ENCODE results near the gene SPOPL. TPM values are rescaled to one million over a fixed set of nuclear protein-coding genes. Genes with fewer than 3 reads are reported as not detected.

SPOPL gene
- total and polyA plus RNA-seq, 7 experiments from 2014 or later, result 0.44 to 25.7 (median 12.2) TPM

GRCh38 chr2:138550172-138550571 lies 48.6 kb downstream of the SPOPL start:
- H3K27me3 ChIP-seq (ENCODE audit: control insufficient read depth in 2 of 2, insufficient read depth in 2 of 2, low read length in 2 of 2), result no peaks in the 10 kb centered on the region
- DNase-seq, result no peak
- intact Hi-C loops (cut with micrococcal nuclease), result no loop called here
- H3K9me3 ChIP-seq (ENCODE audit: control insufficient read depth in 2 of 3, low read length in 3 of 3), result no peaks in the 10 kb centered on the region
- H3K27ac ChIP-seq (ENCODE audit: low read depth, low read length), result no peak overlapping the region
- no peaks in the 10 kb centered on the region for H3K27me3 Mint-ChIP-seq
- no peak for ATAC-seq
- H3K27ac Mint-ChIP-seq, result no peak overlapping the region
- H3K36me3 Mint-ChIP-seq, result peaks cover 5 to 46% (median 39%) of the 10 kb centered on the region in 5 donors
- POLR2A ChIA-PET, result no interaction called here
- H3K4me1 ChIP-seq (ENCODE audit: control insufficient read depth in 2 of 2, insufficient read depth in 2 of 2, low read length in 2 of 2), result no peaks in the 10 kb centered on the region
- H3K4me3 ChIP-seq (ENCODE audit: low read length), result no peak overlapping the region
- H3K4me1 Mint-ChIP-seq, result peaks cover 0 to 14% (median 11%) of the 10 kb centered on the region in 7 donors
- CTCF ChIA-PET, result no interaction called here
- peaks cover 0 to 12% (median 0%) of the 10 kb centered on the region in 3 experiments for H3K36me3 ChIP-seq (ENCODE audit: control insufficient read depth in 2 of 3, insufficient read depth in 3 of 3, low read length in 3 of 3)
- no peak overlapping the region for H3K4me3 Mint-ChIP-seq
- peaks cover 0 to 3% (median 0%) of the 10 kb centered on the region in 11 donors for H3K9me3 Mint-ChIP-seq

- no peak overlapping the region for H3K4me3 Mint-ChIP-seq
- no peaks in the 10 kb centered on the region for H3K4me1 ChIP-seq (ENCODE audit: control insufficient read depth in 2 of 2, insufficient read depth in 2 of 2, low read length in 2 of 2)
- peaks cover 0 to 12% (median 0%) of the 10 kb centered on the region in 3 experiments for H3K36me3 ChIP-seq (ENCODE audit: control insufficient read depth in 2 of 3, insufficient read depth in 3 of 3, low read length in 3 of 3)
- peaks cover 0 to 3% (median 0%) of the 10 kb centered on the region in 11 donors for H3K9me3 Mint-ChIP-seq
- H3K27ac Mint-ChIP-seq, result peak overlapping the region in 1 of 9 donors; percentile 23
- no peaks in the 10 kb centered on the region for H3K9me3 ChIP-seq (ENCODE audit: control insufficient read depth in 2 of 3, low read length in 3 of 3)
- DNase-seq (no peak), ATAC-seq (no peak)
- no peak overlapping the region for H3K4me3 ChIP-seq (ENCODE audit: low read length)
- CTCF ChIA-PET, result no interaction called here
- peaks cover 0 to 14% (median 11%) of the 10 kb centered on the region in 7 donors for H3K4me1 Mint-ChIP-seq
- H3K36me3 Mint-ChIP-seq, result peaks cover 5 to 50% (median 39%) of the 10 kb centered on the region in 5 donors
- H3K27ac ChIP-seq (ENCODE audit: low read depth, low read length), result no peak overlapping the region
- POLR2A ChIA-PET, result no interaction called here
- intact Hi-C loops (cut with micrococcal nuclease), result no loop called here
- no peaks in the 10 kb centered on the region for H3K27me3 ChIP-seq (ENCODE audit: control insufficient read depth in 2 of 2, insufficient read depth in 2 of 2, low read length in 2 of 2)
- H3K27me3 Mint-ChIP-seq, result no peaks in the 10 kb centered on the region
Observed at GRCh38 chr2:138550670-138551287, 49.2 kb downstream of the SPOPL start.

GRCh38 chr2:138554123-138554522 lies 52.6 kb downstream of the SPOPL start:
- H3K27ac ChIP-seq (ENCODE audit: low read depth, low read length), result no peak overlapping the region
- ATAC-seq (no peak), DNase-seq (no peak)
- no peaks in the 10 kb centered on the region for H3K9me3 ChIP-seq (ENCODE audit: control insufficient read depth in 2 of 3, low read length in 3 of 3)
- H3K4me3 ChIP-seq (ENCODE audit: low read length), result no peak overlapping the region
- intact Hi-C loops (cut with micrococcal nuclease), result no loop called here
- H3K4me3 Mint-ChIP-seq, result no peak overlapping the region
- peaks cover 5 to 62% (median 49%) of the 10 kb centered on the region in 5 donors for H3K36me3 Mint-ChIP-seq
- peaks cover 0 to 3% (median 0%) of the 10 kb centered on the region in 11 donors for H3K9me3 Mint-ChIP-seq
- H3K27me3 ChIP-seq (ENCODE audit: control insufficient read depth in 2 of 2, insufficient read depth in 2 of 2, low read length in 2 of 2), result no peaks in the 10 kb centered on the region
- H3K27ac Mint-ChIP-seq, result no peak overlapping the region
- peaks cover 0 to 4% (median 1%) of the 10 kb centered on the region in 7 donors for H3K4me1 Mint-ChIP-seq
- no peaks in the 10 kb centered on the region for H3K27me3 Mint-ChIP-seq
- ChIA-PET CTCF (no interaction called here), POLR2A (no interaction called here)
- H3K36me3 ChIP-seq (ENCODE audit: control insufficient read depth in 2 of 3, insufficient read depth in 3 of 3, low read length in 3 of 3), result peaks cover 0 to 16% (median 1%) of the 10 kb centered on the region in 3 experiments
- H3K4me1 ChIP-seq (ENCODE audit: control insufficient read depth in 2 of 2, insufficient read depth in 2 of 2, low read length in 2 of 2), result no peaks in the 10 kb centered on the region

GRCh38 chr2:138559641-138560040 lies 58.1 kb downstream of the SPOPL start:
- H3K4me1 ChIP-seq (ENCODE audit: control insufficient read depth in 2 of 2, insufficient read depth in 2 of 2, low read length in 2 of 2), result no peaks in the 10 kb centered on the region
- no peak overlapping the region for H3K4me3 ChIP-seq (ENCODE audit: low read length)
- ChIA-PET CTCF (no interaction called here), POLR2A (no interaction called here)
- ATAC-seq (no peak), DNase-seq (no peak)
- Mint-ChIP-seq H3K4me1 (no peaks in the 10 kb centered on the region), H3K36me3 (peaks cover 0 to 59% (median 39%) of the 10 kb centered on the region in 5 donors), H3K27me3 (no peaks in the 10 kb centered on the region), H3K4me3 (no peak overlapping the region), H3K27ac (no peak overlapping the region), H3K9me3 (peaks cover 0 to 3% (median 0%) of the 10 kb centered on the region in 11 donors)
- no peaks in the 10 kb centered on the region for H3K27me3 ChIP-seq (ENCODE audit: control insufficient read depth in 2 of 2, insufficient read depth in 2 of 2, low read length in 2 of 2)
- H3K9me3 ChIP-seq (ENCODE audit: control insufficient read depth in 2 of 3, low read length in 3 of 3), result no peaks in the 10 kb centered on the region
- H3K36me3 ChIP-seq (ENCODE audit: control insufficient read depth in 2 of 3, insufficient read depth in 3 of 3, low read length in 3 of 3), result peaks cover 4 to 26% (median 6%) of the 10 kb centered on the region in 3 experiments
- H3K27ac ChIP-seq (ENCODE audit: low read depth, low read length), result no peak overlapping the region
- intact Hi-C loops (cut with micrococcal nuclease), result no loop called here

GRCh38 chr2:138564586-138565229 lies 63.1 kb downstream of the SPOPL start:
- intact Hi-C loops (cut with micrococcal nuclease), result no loop called here
- DNase-seq (no peak), ATAC-seq (no peak)
- Histone ChIP-seq H3K36me3 (ENCODE audit: control insufficient read depth in 2 of 3, insufficient read depth in 3 of 3, low read length in 3 of 3) (peaks cover 3 to 24% (median 4%) of the 10 kb centered on the region in 3 experiments), H3K27ac (ENCODE audit: low read depth, low read length) (no peak overlapping the region), H3K27me3 (ENCODE audit: control insufficient read depth in 2 of 2, insufficient read depth in 2 of 2, low read length in 2 of 2) (no peaks in the 10 kb centered on the region), H3K9me3 (ENCODE audit: control insufficient read depth in 2 of 3, low read length in 3 of 3) (no peaks in the 10 kb centered on the region), H3K4me1 (ENCODE audit: control insufficient read depth in 2 of 2, insufficient read depth in 2 of 2, low read length in 2 of 2) (no peaks in the 10 kb centered on the region), H3K4me3 (ENCODE audit: low read length) (no peak overlapping the region)
- H3K27me3 Mint-ChIP-seq, result no peaks in the 10 kb centered on the region
- no peaks in the 10 kb centered on the region for H3K9me3 Mint-ChIP-seq
- ChIA-PET CTCF (no interaction called here), POLR2A (no interaction called here)
- peak overlapping the region in 1 of 9 donors; percentile 22 for H3K27ac Mint-ChIP-seq
- H3K4me3 Mint-ChIP-seq, result no peak overlapping the region
- H3K36me3 Mint-ChIP-seq, result peaks cover 0 to 42% (median 30%) of the 10 kb centered on the region in 5 donors
- no peaks in the 10 kb centered on the region for H3K4me1 Mint-ChIP-seq

- Histone ChIP-seq H3K36me3 (ENCODE audit: control insufficient read depth in 2 of 3, insufficient read depth in 3 of 3, low read length in 3 of 3) (peaks cover 3 to 19% (median 4%) of the 10 kb centered on the region in 3 experiments), H3K4me1 (ENCODE audit: control insufficient read depth in 2 of 2, insufficient read depth in 2 of 2, low read length in 2 of 2) (no peaks in the 10 kb centered on the region), H3K27me3 (ENCODE audit: control insufficient read depth in 2 of 2, insufficient read depth in 2 of 2, low read length in 2 of 2) (no peaks in the 10 kb centered on the region), H3K4me3 (ENCODE audit: low read length) (no peak overlapping the region), H3K27ac (ENCODE audit: low read depth, low read length) (no peak overlapping the region), H3K9me3 (ENCODE audit: control insufficient read depth in 2 of 3, low read length in 3 of 3) (no peaks in the 10 kb centered on the region)
- POLR2A ChIA-PET, result no interaction called here
- H3K27me3 Mint-ChIP-seq, result no peaks in the 10 kb centered on the region
- no peak for DNase-seq
- H3K27ac Mint-ChIP-seq, result no peak overlapping the region
- ATAC-seq, result no peak
- H3K4me3 Mint-ChIP-seq, result no peak overlapping the region
- CTCF ChIA-PET, result no interaction called here
- H3K4me1 Mint-ChIP-seq, result no peaks in the 10 kb centered on the region
- peaks cover 0 to 40% (median 32%) of the 10 kb centered on the region in 5 donors for H3K36me3 Mint-ChIP-seq
- H3K9me3 Mint-ChIP-seq, result no peaks in the 10 kb centered on the region
- intact Hi-C loops (cut with micrococcal nuclease), result no loop called here
Observed at GRCh38 chr2:138565230-138565598, 63.6 kb downstream of the SPOPL start.

- Mint-ChIP-seq H3K4me3 (no peak overlapping the region), H3K9me3 (peaks cover 0 to 11% (median 4%) of the 10 kb centered on the region in 11 donors), H3K4me1 (no peaks in the 10 kb centered on the region), H3K27me3 (no peaks in the 10 kb centered on the region), H3K27ac (no peak overlapping the region), H3K36me3 (peaks cover 16 to 53% (median 45%) of the 10 kb centered on the region in 5 donors)
- no peak for DNase-seq
- ATAC-seq, result no peak
- no peaks in the 10 kb centered on the region for H3K27me3 ChIP-seq (ENCODE audit: control insufficient read depth in 2 of 2, insufficient read depth in 2 of 2, low read length in 2 of 2)
- H3K4me3 ChIP-seq (ENCODE audit: low read length), result no peak overlapping the region
- no peaks in the 10 kb centered on the region for H3K9me3 ChIP-seq (ENCODE audit: control insufficient read depth in 2 of 3, low read length in 3 of 3)
- CTCF ChIA-PET, result no interaction called here
- H3K4me1 ChIP-seq (ENCODE audit: control insufficient read depth in 2 of 2, insufficient read depth in 2 of 2, low read length in 2 of 2), result no peaks in the 10 kb centered on the region
- POLR2A ChIA-PET, result no interaction called here
- no peak overlapping the region for H3K27ac ChIP-seq (ENCODE audit: low read depth, low read length)
- peaks cover 0 to 10% (median 3%) of the 10 kb centered on the region in 3 experiments for H3K36me3 ChIP-seq (ENCODE audit: control insufficient read depth in 2 of 3, insufficient read depth in 3 of 3, low read length in 3 of 3)
- intact Hi-C loops (cut with micrococcal nuclease), result no loop called here
Observed at GRCh38 chr2:138572318-138572717, 70.7 kb downstream of the SPOPL start.
